Lung (tissue), 12 donors: ENCODE results near the gene MLH3. TPM values are rescaled to one million over a fixed set of nuclear protein-coding genes. Genes with fewer than 3 reads are reported as not detected.

Source experiments
- ATAC-seq: fragments of 200-7000 bp; cut with Tn5 transposase; one replicate; pipeline ENCODE4 v1.9.1; 2020; ENCODE audit warnings: moderate number of reproducible peaks; ENCODE audit not compliant: insufficient read depth, low FRiP score
- DNase-seq, 3 donors: peaks; one replicate each; pipeline ENCODE4 v3.0.0-alpha.2; 2013 to 2017
- H3K27ac ChIP-seq, 2 donors: one replicate each; pipeline ENCODE4 v1.5.1; 2013; ENCODE audit warnings: mild to moderate bottlenecking in 2 of 2, moderate library complexity in 2 of 2, control low read depth in 1 of 2, inconsistent platforms in 1 of 2, low read depth in 1 of 2, low read length in 1 of 2
- H3K27me3 ChIP-seq, 3 donors: one replicate each; pipeline ENCODE4 v1.5.1; 2013; ENCODE audit warnings: low read length in 2 of 3; ENCODE audit not compliant: control insufficient read depth in 3 of 3, insufficient read depth in 3 of 3
- H3K36me3 ChIP-seq, 4 donors: one replicate each; pipeline ENCODE4 v1.5.1; 2013; ENCODE audit warnings: low read length in 4 of 4, mild to moderate bottlenecking in 1 of 4, moderate library complexity in 1 of 4; ENCODE audit not compliant: control insufficient read depth in 4 of 4, insufficient read depth in 4 of 4
- H3K4me1 ChIP-seq, 5 donors: one replicate each; pipeline ENCODE4 v1.5.1; 2013; ENCODE audit warnings: low read length in 5 of 5, mild to moderate bottlenecking in 2 of 5, moderate library complexity in 1 of 5; ENCODE audit not compliant: control insufficient read depth in 5 of 5, insufficient read depth in 5 of 5
- H3K4me3 ChIP-seq: one replicate; pipeline ENCODE4 v1.5.1; 2013; ENCODE audit warnings: mild to moderate bottlenecking, control low read depth, moderate library complexity
- H3K9ac ChIP-seq, 2 donors: one replicate each; pipeline ENCODE4 v1.5.1; 2013; ENCODE audit warnings: low read length in 2 of 2, control low read depth in 1 of 2; ENCODE audit not compliant: insufficient read depth in 1 of 2
- H3K9me3 ChIP-seq, 4 donors: one replicate each; pipeline ENCODE4 v1.5.1; 2013; ENCODE audit warnings: low read length in 3 of 4, mild to moderate bottlenecking in 1 of 4, moderate library complexity in 1 of 4; ENCODE audit not compliant: control insufficient read depth in 4 of 4, insufficient read depth in 3 of 4
- WGBS, 2 donors: extraction: QIAGEN DNeasy Blood & Tissue Kit; methylation state at CpG; one replicate each; pipeline ENCODE4 v1.1.7; 2013; 5-methylcytosine and 5-hydroxymethylcytosine counted together
- polyA plus RNA-seq, 2 donors: library from polyadenylated mRNA; stranded (reverse); fragments of 200-250 nt; gene quantifications; one replicate each; pipeline ENCODE4 v1.2.1, GENCODE V29; 2013
- total RNA-seq, 2 donors: library from RNA; depleted of rRNA in 1 of 2; stranded (reverse); fragments of >200 nt in 1 of 2; gene quantifications; one replicate each; pipeline ENCODE4 v1.2.1, GENCODE V29; 2014 to 2021
- TF ChIP-seq, protein P1 (sequence below): IDR thresholded peaks from 2 replicates; pipeline ENCODE4 v1.5.1; 2012; ENCODE audit warnings: mild to moderate bottlenecking; ENCODE audit errors: control extremely low read depth, extremely low read depth
- donor health status: control.
- donor health status: control.
- donor health status: Bipolar disorder and iron deficiency.
- donor health status: healthy.
- donor health status: DM: yes; HTN: yes; CAD: no.

MLH3 gene
- total and polyA plus RNA-seq, 4 donors = 10.1 to 60.6 (median 19.9) TPM

DNA sequence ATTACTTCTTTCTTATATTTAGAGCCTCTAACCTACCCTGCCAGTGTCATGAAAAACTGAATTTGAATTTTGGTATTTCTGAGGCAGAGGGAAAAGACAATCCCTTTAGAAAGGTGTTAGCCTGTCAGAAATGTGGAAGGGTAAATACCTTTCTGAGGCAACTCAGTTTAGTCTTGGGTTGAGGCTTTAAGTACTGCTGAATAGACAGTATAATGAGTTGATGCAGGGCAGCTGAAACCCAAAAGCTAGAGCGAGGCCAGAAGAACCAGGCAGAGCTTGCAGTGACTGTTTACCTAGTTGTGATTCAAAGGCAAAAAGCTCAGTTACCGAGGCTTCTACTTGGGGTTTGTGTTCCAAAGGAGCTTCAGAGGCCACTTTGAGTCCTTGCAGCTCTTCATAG, 36.9 kb upstream of the MLH3 start:
- Histone ChIP-seq H3K4me3 (no peak overlapping the region), H3K9ac (no peak overlapping the region), H3K9me3 (no peaks in the 10 kb centered on the region), H3K27ac (no peak overlapping the region), H3K27me3 (no peaks in the 10 kb centered on the region), H3K4me1 (peaks cover 0 to 7% (median 0%) of the 10 kb centered on the region in 5 donors), H3K36me3 (peaks cover 38 to 52% (median 44%) of the 10 kb centered on the region in 4 donors)
- 93% methylated on average over 2 of the region's 2 CpGs for WGBS, 2 donors
- TF ChIP-seq, protein P1, sequence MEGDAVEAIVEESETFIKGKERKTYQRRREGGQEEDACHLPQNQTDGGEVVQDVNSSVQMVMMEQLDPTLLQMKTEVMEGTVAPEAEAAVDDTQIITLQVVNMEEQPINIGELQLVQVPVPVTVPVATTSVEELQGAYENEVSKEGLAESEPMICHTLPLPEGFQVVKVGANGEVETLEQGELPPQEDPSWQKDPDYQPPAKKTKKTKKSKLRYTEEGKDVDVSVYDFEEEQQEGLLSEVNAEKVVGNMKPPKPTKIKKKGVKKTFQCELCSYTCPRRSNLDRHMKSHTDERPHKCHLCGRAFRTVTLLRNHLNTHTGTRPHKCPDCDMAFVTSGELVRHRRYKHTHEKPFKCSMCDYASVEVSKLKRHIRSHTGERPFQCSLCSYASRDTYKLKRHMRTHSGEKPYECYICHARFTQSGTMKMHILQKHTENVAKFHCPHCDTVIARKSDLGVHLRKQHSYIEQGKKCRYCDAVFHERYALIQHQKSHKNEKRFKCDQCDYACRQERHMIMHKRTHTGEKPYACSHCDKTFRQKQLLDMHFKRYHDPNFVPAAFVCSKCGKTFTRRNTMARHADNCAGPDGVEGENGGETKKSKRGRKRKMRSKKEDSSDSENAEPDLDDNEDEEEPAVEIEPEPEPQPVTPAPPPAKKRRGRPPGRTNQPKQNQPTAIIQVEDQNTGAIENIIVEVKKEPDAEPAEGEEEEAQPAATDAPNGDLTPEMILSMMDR = no peak
- ATAC-seq (no peak), DNase-seq (no peak)

DNA sequence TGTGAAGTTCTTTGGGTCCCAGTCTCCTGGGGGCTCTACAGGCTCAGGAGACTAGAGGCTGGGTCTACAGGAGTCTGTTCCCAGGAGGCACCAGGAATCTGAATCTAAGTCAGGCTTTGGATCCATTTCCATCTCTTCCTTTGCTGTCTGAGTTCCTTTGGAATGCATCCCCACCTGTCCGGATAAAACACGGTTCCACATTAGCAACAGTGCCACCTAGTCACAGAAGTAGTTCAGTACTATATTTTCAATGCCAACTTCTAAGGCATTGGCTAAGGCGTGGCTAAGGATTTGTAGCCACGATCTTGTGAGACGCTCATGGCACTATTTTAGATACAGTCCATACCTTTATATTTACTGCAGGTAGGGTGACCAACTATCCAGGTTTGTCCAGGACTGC, 33.2 kb upstream of the MLH3 start:
- WGBS, 2 donors = 68 to 77% methylated on average over 5 of the region's 5 CpGs
- Histone ChIP-seq H3K4me3 (no peak overlapping the region), H3K27me3 (no peaks in the 10 kb centered on the region), H3K9me3 (no peaks in the 10 kb centered on the region), H3K36me3 (peaks cover 32 to 52% (median 40%) of the 10 kb centered on the region in 4 donors), H3K27ac (no peak overlapping the region), H3K4me1 (peaks cover 0 to 28% (median 12%) of the 10 kb centered on the region in 5 donors), H3K9ac (no peak overlapping the region)
- DNase-seq (no peak), ATAC-seq (no peak)
- TF ChIP-seq, protein P1 = no peak

DNA sequence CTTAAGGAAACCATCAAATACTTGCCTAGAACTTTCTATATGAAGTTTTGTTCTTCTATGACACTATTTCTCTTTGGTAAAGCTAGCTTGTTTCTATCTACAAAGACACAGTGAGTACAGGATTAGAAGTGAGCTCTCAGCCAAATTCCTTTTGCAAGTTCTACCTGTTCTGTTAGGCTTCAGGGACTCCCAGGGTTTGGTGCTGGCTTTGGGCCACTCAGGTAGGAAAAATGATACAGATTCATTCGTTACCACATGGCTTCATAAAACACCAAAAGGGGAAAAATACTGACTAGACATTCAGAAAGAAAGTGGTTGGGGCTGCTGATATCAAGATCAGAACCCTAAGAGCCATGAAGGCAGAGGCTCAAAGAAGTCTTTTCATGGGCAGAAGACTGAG, 32.0 kb upstream of the MLH3 start:
- H3K36me3 ChIP-seq = peaks cover 29 to 51% (median 36%) of the 10 kb centered on the region in 4 donors
- WGBS, 2 donors = 79 to 96% methylated on average over 1 of the region's 1 CpG
- no peaks in the 10 kb centered on the region for H3K9me3 ChIP-seq
- peaks cover 0 to 32% (median 12%) of the 10 kb centered on the region in 5 donors for H3K4me1 ChIP-seq
- H3K27me3 ChIP-seq = no peaks in the 10 kb centered on the region
- no peak for ATAC-seq
- no peak overlapping the region for H3K9ac ChIP-seq
- TF ChIP-seq, protein P1 = no peak
- H3K27ac ChIP-seq = no peak overlapping the region
- DNase-seq = no peak
- H3K4me3 ChIP-seq = no peak overlapping the region

DNA sequence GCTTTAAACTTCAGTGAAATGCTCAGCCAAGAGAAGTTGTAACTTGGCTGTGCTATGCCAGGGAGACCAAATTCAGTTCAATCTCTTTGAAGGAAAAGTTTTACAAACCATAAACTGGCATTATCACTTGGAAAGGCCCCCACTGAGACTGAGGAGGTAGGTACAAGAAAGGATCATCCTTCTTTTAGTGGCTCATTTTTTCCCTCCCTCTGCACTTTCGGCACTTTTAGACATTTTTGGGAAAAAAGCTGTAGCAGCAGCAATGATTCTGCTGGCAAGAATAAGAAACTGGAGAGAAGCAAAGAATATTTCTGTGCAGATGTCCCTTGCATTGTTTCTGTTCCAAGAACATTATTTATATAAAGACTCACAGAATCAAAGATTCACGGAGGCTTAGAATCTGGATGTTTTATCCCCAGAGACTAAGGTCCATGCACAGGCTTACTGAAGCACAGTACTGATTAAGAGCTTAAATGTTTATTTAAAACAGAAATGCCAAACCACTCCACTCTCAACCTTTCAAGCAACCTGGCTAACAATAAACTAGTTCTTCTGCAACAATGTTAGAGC, 30.5 kb upstream of the MLH3 start:
- Histone ChIP-seq H3K9ac (peak overlapping the region in 1 of 2 donors; percentile 59), H3K4me1 (peaks cover 0 to 30% (median 12%) of the 10 kb centered on the region in 5 donors), H3K9me3 (no peaks in the 10 kb centered on the region), H3K27ac (no peak overlapping the region), H3K27me3 (no peaks in the 10 kb centered on the region), H3K4me3 (no peak overlapping the region), H3K36me3 (peaks cover 22 to 42% (median 25%) of the 10 kb centered on the region in 4 donors)
- ATAC-seq (no peak), DNase-seq (peak in 2 of 3 donors; percentile 58 to 65)
- WGBS, 2 donors = 84 to 92% methylated on average over 2 of the region's 2 CpGs
- TF ChIP-seq, protein P1 = no peak
